Sigmoid colon (tissue), 7 donors: ENCODE data around the gene FGF4. TPM values are rescaled to one million over a fixed set of nuclear protein-coding genes. Genes with fewer than 3 reads are reported as not detected.

ENCODE experiments used
- DNase-seq: peaks from one replicate; pipeline ENCODE4 v3.0.0-alpha.2; 2019
- H3K27ac ChIP-seq, 4 donors: fragments of 200-600 bp; sonication (generic); one replicate each; pipeline ENCODE4 v1.5.1; 2016 to 2019; ENCODE audit warnings: mild to moderate bottlenecking in 1 of 4
- H3K27me3 ChIP-seq, 3 donors: fragments of 200-600 bp; sonication (generic); one replicate each; pipeline ENCODE4 v1.5.1; 2019; ENCODE audit warnings: mild to moderate bottlenecking in 1 of 3
- H3K36me3 ChIP-seq, 4 donors: fragments of 200-600 bp; sonication (generic); one replicate each; pipeline ENCODE4 v1.5.1; 2016 to 2019
- H3K4me1 ChIP-seq, 4 donors: fragments of 200-600 bp; sonication (generic); one replicate each; pipeline ENCODE4 v1.5.1; 2017 to 2019
- H3K4me3 ChIP-seq, 4 donors: fragments of 200-600 bp; sonication (generic); one replicate each; pipeline ENCODE4 v1.5.1; 2017 to 2019; ENCODE audit warnings: mild to moderate bottlenecking in 2 of 4, moderate library complexity in 1 of 4
- H3K9me3 ChIP-seq, 4 donors: fragments of 200-600 bp in 3 of 4; sonication (generic) in 3 of 4; one replicate each; pipeline versions ENCODE4 v1.5.1 to v1.6.1; 2013 to 2019
- EP300 ChIP-seq, 4 donors: sonication (generic); formaldehyde crosslinking; IDR thresholded peaks; one replicate each; pipeline ENCODE4 v1.6.1; 2017; ENCODE audit warnings: antibody characterized with exemption in 4 of 4
- POLR2A ChIP-seq, 2 donors: fragments of 450-650 bp; IDR thresholded peaks; one replicate each; pipeline ENCODE4 v1.6.1; 2016; ENCODE audit warnings: antibody characterized with exemption in 2 of 2, mild to moderate bottlenecking in 2 of 2, moderate library complexity in 2 of 2
- POLR2AphosphoS5 ChIP-seq, 4 donors: sonication (generic); formaldehyde crosslinking; IDR thresholded peaks; one replicate each; pipeline ENCODE4 v1.6.1; 2017; ENCODE audit warnings: antibody characterized with exemption in 4 of 4
- WGBS, 2 donors: extraction: QIAGEN DNeasy Blood & Tissue Kit; methylation state at CpG; one replicate each; pipeline ENCODE4 v1.1.7; 2013; 5-methylcytosine and 5-hydroxymethylcytosine counted together
- intact Hi-C: fragments of 100-400 bp; cut with DNase I; formaldehyde crosslinking; loops from one replicate; pipeline ENCODE4 v1.15.1; 2023
- polyA plus RNA-seq, 3 donors: library from polyadenylated mRNA; stranded (reverse); fragments of 200-250 nt; gene quantifications; one replicate each; pipeline ENCODE4 v1.2.3, GENCODE V29; 2013
- total RNA-seq, 4 donors: library from RNA; depleted of rRNA; stranded (reverse); fragments of >200 nt; gene quantifications; one replicate each; pipeline ENCODE4 v1.1.0, GENCODE V29; 2016
- TF ChIP-seq, protein P1 (sequence below), 4 experiments: fragments of 450-650 bp in 3 of 4; fragments of 200-600 bp in 1 of 4; IDR thresholded peaks; one replicate each; pipeline ENCODE4 v1.5.1; 2016 to 2019; ENCODE audit warnings: antibody characterized with exemption in 4 of 4, mild to moderate bottlenecking in 3 of 4, moderate library complexity in 2 of 4
- donor health status: healthy with polysubstance abuse.
- donor health status: Bipolar disorder and iron deficiency.
- donor health status: healthy.

Gene FGF4
- total and polyA plus RNA-seq, 7 donors, result not detected

DNA sequence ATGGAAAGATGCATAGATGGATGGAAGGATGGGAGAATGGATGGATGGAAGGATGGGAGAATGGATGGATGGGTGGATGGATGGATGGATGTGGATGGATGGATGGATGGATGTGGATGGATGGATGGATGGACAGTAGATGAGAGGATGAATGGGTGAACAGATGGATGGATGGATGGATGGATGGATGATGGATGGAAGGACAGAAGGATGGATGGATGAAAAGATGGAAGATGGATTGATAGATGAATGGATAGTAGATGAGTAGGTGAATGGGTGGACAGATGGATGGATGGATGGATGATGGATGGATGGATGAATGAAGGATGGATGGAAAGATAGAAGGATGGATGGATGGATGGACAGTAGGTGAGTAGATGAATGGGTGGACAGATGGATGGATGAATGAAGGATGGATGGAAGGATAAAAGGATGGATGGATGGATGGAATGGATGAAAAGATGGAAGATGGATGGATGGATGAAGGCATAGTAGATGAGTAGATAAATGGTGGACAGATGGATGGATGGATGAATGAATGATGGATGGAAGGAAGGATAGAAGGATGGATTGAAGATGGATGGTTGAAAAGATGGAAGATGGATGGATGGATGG is 28.6 kb upstream of the FGF4 start:
- no peaks in the 10 kb centered on the region for H3K4me1 ChIP-seq
- TF ChIP-seq, protein P1, sequence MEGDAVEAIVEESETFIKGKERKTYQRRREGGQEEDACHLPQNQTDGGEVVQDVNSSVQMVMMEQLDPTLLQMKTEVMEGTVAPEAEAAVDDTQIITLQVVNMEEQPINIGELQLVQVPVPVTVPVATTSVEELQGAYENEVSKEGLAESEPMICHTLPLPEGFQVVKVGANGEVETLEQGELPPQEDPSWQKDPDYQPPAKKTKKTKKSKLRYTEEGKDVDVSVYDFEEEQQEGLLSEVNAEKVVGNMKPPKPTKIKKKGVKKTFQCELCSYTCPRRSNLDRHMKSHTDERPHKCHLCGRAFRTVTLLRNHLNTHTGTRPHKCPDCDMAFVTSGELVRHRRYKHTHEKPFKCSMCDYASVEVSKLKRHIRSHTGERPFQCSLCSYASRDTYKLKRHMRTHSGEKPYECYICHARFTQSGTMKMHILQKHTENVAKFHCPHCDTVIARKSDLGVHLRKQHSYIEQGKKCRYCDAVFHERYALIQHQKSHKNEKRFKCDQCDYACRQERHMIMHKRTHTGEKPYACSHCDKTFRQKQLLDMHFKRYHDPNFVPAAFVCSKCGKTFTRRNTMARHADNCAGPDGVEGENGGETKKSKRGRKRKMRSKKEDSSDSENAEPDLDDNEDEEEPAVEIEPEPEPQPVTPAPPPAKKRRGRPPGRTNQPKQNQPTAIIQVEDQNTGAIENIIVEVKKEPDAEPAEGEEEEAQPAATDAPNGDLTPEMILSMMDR (IDR thresholded peaks at IDR 0.05), result no peak
- TF ChIP-seq POLR2AphosphoS5 (IDR thresholded peaks at IDR 0.05) (no peak), POLR2A (IDR thresholded peaks at IDR 0.05) (no peak), EP300 (IDR thresholded peaks at IDR 0.05) (no peak)
- H3K27ac ChIP-seq, result no peak overlapping the region
- peaks cover 0 to 4% (median 0%) of the 10 kb centered on the region in 3 donors for H3K27me3 ChIP-seq
- intact Hi-C loops, result no loop called here
- no peak overlapping the region for H3K4me3 ChIP-seq
- no peak for DNase-seq
- H3K9me3 ChIP-seq, result no peaks in the 10 kb centered on the region
- no peaks in the 10 kb centered on the region for H3K36me3 ChIP-seq

DNA sequence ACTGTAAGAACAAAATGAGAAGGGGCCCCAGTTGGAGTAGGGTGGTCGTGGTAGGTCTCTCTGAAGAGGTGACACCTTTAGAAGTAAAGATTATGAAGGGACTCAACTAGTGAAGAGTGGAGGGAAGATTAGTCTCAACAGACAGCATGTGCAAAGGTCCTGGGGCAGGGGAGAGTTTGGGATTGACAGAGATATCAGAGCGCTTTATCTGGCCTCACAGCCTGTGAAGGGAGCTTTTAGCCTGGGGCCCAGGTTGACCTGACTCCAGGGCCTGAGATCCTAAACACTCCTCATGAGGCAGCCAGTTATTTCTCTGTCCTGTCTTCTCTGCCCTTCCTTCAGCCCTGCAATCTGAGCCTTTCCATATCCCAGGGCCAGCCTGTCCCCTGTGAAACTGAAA is 27.9 kb upstream of the FGF4 start:
- DNase-seq, result no peak
- Histone ChIP-seq H3K4me3 (no peak overlapping the region), H3K36me3 (no peaks in the 10 kb centered on the region), H3K4me1 (no peaks in the 10 kb centered on the region), H3K9me3 (no peaks in the 10 kb centered on the region), H3K27me3 (no peaks in the 10 kb centered on the region), H3K27ac (no peak overlapping the region)
- 84 to 90% methylated on average over 2 of the region's 2 CpGs for WGBS, 2 donors
- no peak for TF ChIP-seq POLR2AphosphoS5 (IDR thresholded peaks at IDR 0.05)
- no peak for TF ChIP-seq EP300 (IDR thresholded peaks at IDR 0.05)
- no peak for TF ChIP-seq POLR2A (IDR thresholded peaks at IDR 0.05)
- TF ChIP-seq, protein P1 (IDR thresholded peaks at IDR 0.05), result no peak
- intact Hi-C loops, result no loop called here

DNA sequence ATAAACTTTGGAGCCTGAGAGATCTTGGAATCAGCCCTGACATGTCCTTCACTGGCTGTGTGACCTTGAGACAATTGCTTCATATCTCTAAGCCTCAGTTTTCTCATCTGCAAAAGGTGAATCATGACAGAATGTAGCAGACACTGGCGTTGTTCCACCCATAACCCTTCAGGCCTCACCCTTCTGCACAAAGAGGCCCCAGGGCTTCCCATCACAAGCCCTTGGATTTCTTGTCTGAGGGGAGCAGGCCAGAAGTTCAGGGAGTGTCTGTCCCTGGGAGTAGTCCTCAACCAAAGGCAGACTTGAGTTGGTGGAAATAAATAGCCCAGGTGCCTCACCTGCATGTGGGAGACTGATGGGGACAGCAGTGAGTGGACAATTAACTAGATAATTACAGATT is 27.4 kb upstream of the FGF4 start:
- TF ChIP-seq, protein P1 (IDR thresholded peaks at IDR 0.05), result no peak
- TF ChIP-seq EP300 (IDR thresholded peaks at IDR 0.05), result no peak
- no peak for TF ChIP-seq POLR2AphosphoS5 (IDR thresholded peaks at IDR 0.05)
- TF ChIP-seq POLR2A (IDR thresholded peaks at IDR 0.05), result no peak
- H3K27ac ChIP-seq, result no peak overlapping the region
- WGBS, 2 donors, result 55 to 69% methylated on average over 1 of the region's 1 CpG
- no peaks in the 10 kb centered on the region for H3K9me3 ChIP-seq
- H3K4me3 ChIP-seq, result no peak overlapping the region
- H3K4me1 ChIP-seq, result no peaks in the 10 kb centered on the region
- H3K27me3 ChIP-seq, result no peaks in the 10 kb centered on the region
- DNase-seq, result no peak
- H3K36me3 ChIP-seq, result no peaks in the 10 kb centered on the region
- intact Hi-C loops, result no loop called here

DNA sequence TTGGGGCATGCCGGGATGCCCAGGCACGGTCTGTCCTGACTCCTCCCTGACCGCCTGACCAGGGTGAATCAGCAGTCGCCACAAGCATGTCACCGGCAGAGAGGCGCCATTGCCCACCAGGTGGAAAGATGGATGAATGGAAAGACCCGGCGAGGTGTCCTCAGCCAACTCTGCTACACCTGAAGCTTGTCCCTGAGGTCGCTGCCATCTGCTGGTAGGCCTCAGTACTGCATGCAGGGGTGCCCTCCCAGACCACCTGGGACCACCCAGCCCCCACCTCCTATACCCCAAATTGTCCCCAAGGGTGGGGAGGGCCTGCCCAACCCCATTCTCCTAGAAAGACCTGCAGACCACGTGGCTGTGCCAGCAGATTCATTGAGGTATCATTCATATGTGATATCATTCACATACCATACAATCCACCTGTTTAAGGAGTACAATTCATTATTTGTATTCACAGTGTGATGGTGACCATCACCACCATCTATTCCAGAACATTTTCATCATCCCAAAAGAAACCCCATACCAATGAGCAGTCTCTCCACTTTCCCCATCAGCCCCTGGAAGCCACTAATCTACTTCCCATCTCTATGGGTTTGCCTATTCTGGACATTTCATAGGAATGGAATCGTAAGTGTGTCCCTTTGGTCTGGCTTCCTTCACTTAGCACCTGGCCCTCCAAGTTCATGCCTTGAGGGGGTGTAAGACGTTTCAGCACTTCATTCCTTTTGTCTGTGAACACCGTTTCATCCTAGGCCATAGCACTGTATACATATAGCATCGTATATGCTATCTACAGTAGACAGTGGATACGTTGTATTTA is 26.6 kb upstream of the FGF4 start:
- H3K36me3 ChIP-seq, result no peaks in the 10 kb centered on the region
- no peak overlapping the region for H3K4me3 ChIP-seq
- 34 to 40% methylated on average over 15 of the region's 15 CpGs for WGBS, 2 donors
- DNase-seq, result no peak
- H3K27me3 ChIP-seq, result no peaks in the 10 kb centered on the region
- no peak overlapping the region for H3K27ac ChIP-seq
- no peaks in the 10 kb centered on the region for H3K4me1 ChIP-seq
- TF ChIP-seq, protein P1 (IDR thresholded peaks at IDR 0.05), result peak in 3 of 4 experiments; percentile 32 to 40 (median 36)
- TF ChIP-seq POLR2AphosphoS5 (IDR thresholded peaks at IDR 0.05), result no peak
- no peaks in the 10 kb centered on the region for H3K9me3 ChIP-seq
- intact Hi-C loops, result no loop called here
